ENCODE data around the gene RPL18. TPM values are rescaled to one million over a fixed set of nuclear protein-coding genes. Genes with fewer than 3 reads are reported as not detected.

The RPL18 gene
- total and polyA plus RNA-seq, 8 donors, result 1,028 to 1,744 (median 1,547) TPM

- peak overlapping the region in 1 of 2 donors; percentile 69 for H3K27ac ChIP-seq
- H3K4me1 ChIP-seq, result peaks cover 1 to 56% of the 10 kb centered on the region in 2 donors
- peak overlapping the region in 1 of 2 donors; percentile 49 for H3K4me3 ChIP-seq
- TF ChIP-seq, protein P1, sequence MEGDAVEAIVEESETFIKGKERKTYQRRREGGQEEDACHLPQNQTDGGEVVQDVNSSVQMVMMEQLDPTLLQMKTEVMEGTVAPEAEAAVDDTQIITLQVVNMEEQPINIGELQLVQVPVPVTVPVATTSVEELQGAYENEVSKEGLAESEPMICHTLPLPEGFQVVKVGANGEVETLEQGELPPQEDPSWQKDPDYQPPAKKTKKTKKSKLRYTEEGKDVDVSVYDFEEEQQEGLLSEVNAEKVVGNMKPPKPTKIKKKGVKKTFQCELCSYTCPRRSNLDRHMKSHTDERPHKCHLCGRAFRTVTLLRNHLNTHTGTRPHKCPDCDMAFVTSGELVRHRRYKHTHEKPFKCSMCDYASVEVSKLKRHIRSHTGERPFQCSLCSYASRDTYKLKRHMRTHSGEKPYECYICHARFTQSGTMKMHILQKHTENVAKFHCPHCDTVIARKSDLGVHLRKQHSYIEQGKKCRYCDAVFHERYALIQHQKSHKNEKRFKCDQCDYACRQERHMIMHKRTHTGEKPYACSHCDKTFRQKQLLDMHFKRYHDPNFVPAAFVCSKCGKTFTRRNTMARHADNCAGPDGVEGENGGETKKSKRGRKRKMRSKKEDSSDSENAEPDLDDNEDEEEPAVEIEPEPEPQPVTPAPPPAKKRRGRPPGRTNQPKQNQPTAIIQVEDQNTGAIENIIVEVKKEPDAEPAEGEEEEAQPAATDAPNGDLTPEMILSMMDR (IDR thresholded peaks at IDR 0.05), result no peak
- ATAC-seq (no peak), DNase-seq (no peak)
- intact Hi-C loops (cut with DNase I), result no loop called here
- no peaks in the 10 kb centered on the region for H3K27me3 ChIP-seq
- H3K36me3 ChIP-seq, result peaks cover 0 to 44% of the 10 kb centered on the region in 2 donors
- no peaks in the 10 kb centered on the region for H3K9me3 ChIP-seq
These were observed 6.1 kb upstream of the RPL18 start for GRCh38 chr19:48624791-48625723.

DNA sequence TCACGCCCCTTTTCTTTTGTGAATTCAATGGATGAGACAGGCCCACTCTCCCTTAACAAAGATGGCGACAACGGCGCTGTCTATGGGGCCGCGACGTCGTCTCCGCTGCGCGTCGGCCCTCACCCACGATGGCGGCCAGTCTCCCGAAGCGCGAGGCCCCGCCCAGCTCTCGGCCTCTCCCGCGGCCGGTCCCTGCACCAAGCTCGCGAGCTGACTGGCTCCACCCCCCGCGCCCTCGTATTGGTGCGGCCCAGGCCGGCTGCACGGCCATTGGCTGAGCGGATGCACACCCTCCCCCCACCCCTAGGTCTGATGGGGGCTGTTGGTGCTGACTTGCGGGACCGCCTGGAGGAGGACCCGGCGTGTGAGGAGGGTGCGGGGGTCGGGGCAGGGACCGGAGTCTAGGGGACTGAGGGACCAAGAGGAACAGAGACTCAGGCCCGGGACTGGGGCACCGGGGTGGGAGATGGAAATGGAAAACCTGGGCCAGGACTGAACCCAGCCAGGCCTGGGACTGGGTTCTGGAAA, 5.2 kb upstream of the RPL18 start:
- Histone ChIP-seq H3K36me3 (peaks cover 0 to 35% of the 10 kb centered on the region in 2 donors), H3K27me3 (no peaks in the 10 kb centered on the region), H3K4me1 (peaks cover 4 to 54% of the 10 kb centered on the region in 2 donors), H3K4me3 (peak overlapping the region; percentile 27 to 49), H3K27ac (peak overlapping the region; percentile 69 to 80), H3K9me3 (no peaks in the 10 kb centered on the region)
- intact Hi-C loops (cut with DNase I), result no loop called here
- ATAC-seq (peak; percentile 86), DNase-seq (peak; percentile 95 to 99 (median 98))
- TF ChIP-seq, protein P1 (IDR thresholded peaks at IDR 0.05), result no peak

GRCh38 chr19:48623556-48624066, 4.6 kb upstream of the RPL18 start:
- peaks cover 0 to 31% of the 10 kb centered on the region in 2 donors for H3K36me3 ChIP-seq
- TF ChIP-seq, protein P1 (IDR thresholded peaks at IDR 0.05), result no peak
- intact Hi-C loops (cut with DNase I), result no loop called here
- no peak for ATAC-seq
- peaks cover 4 to 54% of the 10 kb centered on the region in 2 donors for H3K4me1 ChIP-seq
- no peaks in the 10 kb centered on the region for H3K27me3 ChIP-seq
- H3K9me3 ChIP-seq, result no peaks in the 10 kb centered on the region
- peak overlapping the region; percentile 69 to 80 for H3K27ac ChIP-seq
- peak overlapping the region in 1 of 2 donors; percentile 49 for H3K4me3 ChIP-seq
- no peak for DNase-seq

DNA sequence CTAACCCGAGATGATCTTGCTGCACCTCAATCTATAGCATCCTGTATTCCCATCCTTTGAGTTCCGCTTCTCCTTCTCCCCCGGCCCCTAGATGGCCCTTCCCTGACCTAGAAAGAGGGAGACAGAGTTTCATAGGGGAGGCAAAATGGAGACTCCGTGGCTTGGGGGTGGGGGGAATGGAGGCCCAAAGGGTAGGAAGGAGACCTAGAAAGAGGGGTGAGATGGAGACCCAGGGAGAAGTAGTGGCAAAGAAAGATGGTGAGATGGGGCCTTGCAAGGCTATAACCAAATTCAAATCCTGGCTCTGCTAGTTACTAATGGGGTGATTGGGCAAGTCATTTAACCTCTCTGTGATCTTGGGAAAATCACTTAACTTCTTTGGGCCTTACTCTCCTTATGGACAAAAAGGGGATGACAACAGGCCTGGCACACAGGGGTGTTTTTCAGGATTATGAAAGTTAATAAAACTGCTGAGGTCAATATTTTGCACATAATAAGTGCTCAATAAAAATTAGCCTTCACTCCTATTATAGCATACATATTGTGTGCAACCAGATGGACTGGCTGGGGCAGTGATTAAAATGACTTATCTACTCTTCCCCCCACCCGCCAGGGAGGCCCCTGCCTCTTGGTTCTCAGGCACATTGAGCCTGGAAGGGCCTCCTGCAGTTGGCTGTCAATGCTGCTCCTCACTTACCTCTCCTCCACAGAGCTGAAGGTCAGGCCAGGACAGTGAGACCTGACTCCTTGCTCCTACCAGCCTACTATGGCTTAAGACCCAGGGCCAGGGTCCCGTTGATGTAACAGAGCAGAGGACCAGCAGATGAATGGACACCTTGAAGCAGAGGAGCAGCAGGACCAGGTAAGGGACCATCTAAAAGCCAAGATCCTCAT, 961 bp upstream of the RPL18 start:
- Histone ChIP-seq H3K4me1 (peaks cover 20 to 83% of the 10 kb centered on the region in 2 donors), H3K27me3 (no peaks in the 10 kb centered on the region), H3K9me3 (no peaks in the 10 kb centered on the region), H3K4me3 (peak overlapping the region; percentile 75 to 87), H3K36me3 (peaks cover 0 to 34% of the 10 kb centered on the region in 2 donors), H3K27ac (peak overlapping the region; percentile 92 to 94)
- DNase-seq (peak in 1 of 4 donors; percentile 25), ATAC-seq (no peak)
- intact Hi-C loops (cut with DNase I), result no loop called here
- TF ChIP-seq, protein P1 (IDR thresholded peaks at IDR 0.05), result no peak
